ENCODE measurements around the gene PKDCC.

PKDCC gene

DNA sequence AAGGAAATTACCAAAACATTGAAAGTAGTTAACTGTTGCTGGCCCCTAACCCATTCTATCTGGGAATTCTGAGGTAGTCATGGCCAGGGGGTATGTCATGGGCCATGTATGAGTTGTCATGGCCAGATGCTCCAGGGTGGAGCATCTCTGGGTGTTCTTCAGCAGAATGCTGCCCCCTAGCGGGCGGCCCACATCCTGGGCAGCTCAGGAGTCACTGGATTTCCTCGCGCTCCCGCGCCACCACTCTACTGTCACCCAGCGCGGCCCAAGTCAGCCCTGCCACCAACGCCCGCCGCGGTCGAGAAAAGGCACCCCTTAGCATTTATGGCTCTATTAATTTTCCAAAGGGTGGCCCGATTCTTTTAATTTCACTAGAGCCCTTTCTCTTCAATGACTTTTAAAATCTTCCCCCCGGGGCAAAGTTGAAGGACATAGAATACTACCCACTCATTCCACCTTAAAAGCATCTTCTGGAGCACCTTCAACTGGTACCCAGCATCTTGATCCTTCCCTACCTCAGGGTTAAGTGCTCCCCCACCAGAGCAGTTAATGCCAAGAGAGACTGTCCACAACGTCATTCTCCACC lies 41.6 kb downstream of the PKDCC start:
- 0 out of 2 replicates have a peak, but pooled peaks cover 3% of the 10 kb centered on the region for H3K4me1 ChIP-seq (ENCODE audit: low read length)
- no peaks in the 10 kb centered on the region for H3K36me3 ChIP-seq (replicated peaks; ENCODE audit: low read depth, low read length)
- no peak overlapping the region for H3K27ac ChIP-seq (ENCODE audit: low read length)
- peak overlapping the region; percentile 32 for H3K4me3 ChIP-seq (ENCODE audit: low read length)
- H3K9me3 ChIP-seq (ENCODE audit: insufficient read depth, low read length) = no peaks in the 10 kb centered on the region
- H3K9ac ChIP-seq (ENCODE audit: low read length) = no peak overlapping the region
- H4K20me1 ChIP-seq (ENCODE audit: insufficient read depth, low read length) = no peaks in the 10 kb centered on the region
- peaks cover 46% of the 10 kb centered on the region for H3K27me3 ChIP-seq (ENCODE audit: low read depth, low read length)
- no peak overlapping the region for H2AFZ ChIP-seq (ENCODE audit: low read depth, low read length)
- peak overlapping the region; percentile 54 for H3K4me2 ChIP-seq (ENCODE audit: low read length)
- peak; percentile 78 for TF ChIP-seq CTCF (IDR thresholded peaks at IDR 0.05; ENCODE audit: low read depth, low read length)
- TF ChIP-seq EZH2phosphoT487 (IDR thresholded peaks at IDR 0.05; ENCODE audit: low read depth) = no peak
- no peaks in the 10 kb centered on the region for H3K79me2 ChIP-seq (ENCODE audit: low read length)

DNA sequence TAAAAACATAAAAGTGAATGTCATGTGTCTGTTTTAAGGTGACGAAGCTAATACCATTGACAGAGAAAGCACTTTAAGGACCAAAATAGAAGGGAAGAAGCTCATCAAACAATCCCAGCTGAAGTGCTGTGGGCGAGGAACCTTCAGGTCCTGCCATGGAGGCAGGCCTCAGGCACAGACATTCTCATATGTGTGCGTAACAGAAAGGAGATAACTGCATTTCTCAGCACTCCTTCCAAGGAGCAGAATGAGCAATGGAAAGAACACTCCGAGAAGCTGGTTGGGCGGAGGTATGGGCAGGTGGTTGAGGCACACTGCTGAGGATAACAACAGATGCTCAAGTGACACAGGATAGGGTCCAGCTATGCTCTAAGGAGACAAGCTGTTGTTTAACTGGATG lies 42.4 kb downstream of the PKDCC start:
- no peak for TF ChIP-seq CTCF (IDR thresholded peaks at IDR 0.05; ENCODE audit: low read depth, low read length)
- no peak for TF ChIP-seq EZH2phosphoT487 (IDR thresholded peaks at IDR 0.05; ENCODE audit: low read depth)
- 0 out of 2 replicates have a peak, but pooled peaks cover 3% of the 10 kb centered on the region for H3K4me1 ChIP-seq (ENCODE audit: low read length)
- H3K4me2 ChIP-seq (ENCODE audit: low read length) = no peak overlapping the region
- no peaks in the 10 kb centered on the region for H3K79me2 ChIP-seq (ENCODE audit: low read length)
- no peaks in the 10 kb centered on the region for H3K36me3 ChIP-seq (replicated peaks; ENCODE audit: low read depth, low read length)
- no peak overlapping the region for H2AFZ ChIP-seq (ENCODE audit: low read depth, low read length)
- no peak overlapping the region for H3K4me3 ChIP-seq (ENCODE audit: low read length)
- no peak overlapping the region for H3K27ac ChIP-seq (ENCODE audit: low read length)
- H3K9me3 ChIP-seq (ENCODE audit: insufficient read depth, low read length) = no peaks in the 10 kb centered on the region
- H3K9ac ChIP-seq (ENCODE audit: low read length) = no peak overlapping the region
- no peaks in the 10 kb centered on the region for H4K20me1 ChIP-seq (ENCODE audit: insufficient read depth, low read length)
- peaks cover 46% of the 10 kb centered on the region for H3K27me3 ChIP-seq (ENCODE audit: low read depth, low read length)

DNA sequence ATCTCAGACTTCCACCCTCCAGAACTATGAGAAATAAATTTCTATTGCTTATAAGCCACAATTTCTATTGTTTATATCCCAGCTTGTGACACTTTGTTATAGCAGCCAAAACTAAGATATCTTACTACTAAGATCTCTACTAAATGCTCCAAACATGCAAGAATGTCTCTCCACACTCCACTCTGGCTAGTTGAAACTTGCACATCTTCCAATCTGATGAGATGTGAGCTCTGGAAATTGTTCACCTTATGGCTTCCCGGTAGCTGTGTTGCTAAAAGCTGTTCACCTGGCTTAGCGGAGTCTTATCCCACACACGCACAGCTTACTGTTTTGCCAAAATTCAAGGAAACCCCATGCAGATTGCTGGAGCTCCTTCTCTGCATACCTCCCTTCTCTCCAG lies 43.9 kb downstream of the PKDCC start:
- Histone ChIP-seq H3K4me1 (ENCODE audit: low read length) (peaks cover 8% of the 10 kb centered on the region), H3K36me3 (replicated peaks; ENCODE audit: low read depth, low read length) (no peaks in the 10 kb centered on the region), H3K9me3 (ENCODE audit: insufficient read depth, low read length) (no peaks in the 10 kb centered on the region), H2AFZ (ENCODE audit: low read depth, low read length) (no peak overlapping the region), H3K79me2 (ENCODE audit: low read length) (no peaks in the 10 kb centered on the region), H3K4me2 (ENCODE audit: low read length) (no peak overlapping the region), H3K27me3 (ENCODE audit: low read depth, low read length) (peaks cover 46% of the 10 kb centered on the region), H3K9ac (ENCODE audit: low read length) (no peak overlapping the region), H3K27ac (ENCODE audit: low read length) (no peak overlapping the region), H3K4me3 (ENCODE audit: low read length) (no peak overlapping the region), H4K20me1 (ENCODE audit: insufficient read depth, low read length) (no peaks in the 10 kb centered on the region)
- no peak for TF ChIP-seq CTCF (IDR thresholded peaks at IDR 0.05; ENCODE audit: low read depth, low read length)
- TF ChIP-seq EZH2phosphoT487 (IDR thresholded peaks at IDR 0.05; ENCODE audit: low read depth) = no peak

DNA sequence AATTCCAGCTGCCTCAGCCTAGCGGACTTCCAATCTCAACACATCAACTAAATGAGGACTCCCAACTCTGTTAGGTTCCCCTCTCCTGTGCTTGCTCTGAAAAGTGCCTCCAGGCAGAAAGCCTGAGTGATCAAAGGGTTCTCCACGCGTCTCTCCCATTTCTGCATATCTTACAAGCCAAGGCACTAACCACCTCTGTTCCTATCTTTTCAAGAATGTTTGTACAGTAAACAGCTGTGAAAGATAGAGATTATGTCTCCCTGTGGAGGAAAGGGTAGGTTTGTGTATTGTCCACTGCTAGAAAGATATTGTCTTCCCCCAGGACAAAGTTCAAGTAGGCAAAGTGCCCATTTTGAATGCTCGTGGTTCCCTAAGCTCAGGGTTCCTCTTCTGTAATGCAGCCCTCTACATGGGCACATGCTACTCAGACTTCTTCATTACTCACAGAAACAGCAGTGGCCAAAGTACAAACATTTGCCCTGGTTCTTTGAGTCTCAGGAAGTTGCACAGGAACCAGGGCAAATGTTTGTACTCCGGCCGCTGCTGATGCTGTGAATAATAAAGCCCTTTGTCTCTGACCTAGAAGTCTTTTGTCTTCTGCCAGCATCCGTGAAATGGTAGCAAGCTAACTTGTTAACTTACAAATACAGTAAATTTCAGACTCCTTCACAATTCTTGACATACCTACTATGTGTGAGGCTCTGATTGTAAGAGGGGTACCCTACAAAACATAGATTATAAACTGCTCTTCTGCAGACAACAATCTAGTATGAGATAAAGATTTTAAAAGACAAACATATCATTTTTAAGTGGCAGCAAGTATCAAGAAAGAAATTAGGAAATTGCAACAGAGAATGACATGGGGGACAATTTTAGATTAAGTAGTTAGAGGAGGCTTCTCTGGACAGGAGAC lies 44.5 kb downstream of the PKDCC start:
- no peak overlapping the region for H3K4me3 ChIP-seq (ENCODE audit: low read length)
- H3K4me2 ChIP-seq (ENCODE audit: low read length) = no peak overlapping the region
- H4K20me1 ChIP-seq (ENCODE audit: insufficient read depth, low read length) = no peaks in the 10 kb centered on the region
- H2AFZ ChIP-seq (ENCODE audit: low read depth, low read length) = no peak overlapping the region
- H3K36me3 ChIP-seq (replicated peaks; ENCODE audit: low read depth, low read length) = no peaks in the 10 kb centered on the region
- peaks cover 42% of the 10 kb centered on the region for H3K27me3 ChIP-seq (ENCODE audit: low read depth, low read length)
- no peak overlapping the region for H3K27ac ChIP-seq (ENCODE audit: low read length)
- no peaks in the 10 kb centered on the region for H3K79me2 ChIP-seq (ENCODE audit: low read length)
- no peaks in the 10 kb centered on the region for H3K9me3 ChIP-seq (ENCODE audit: insufficient read depth, low read length)
- peaks cover 15% of the 10 kb centered on the region for H3K4me1 ChIP-seq (ENCODE audit: low read length)
- H3K9ac ChIP-seq (ENCODE audit: low read length) = no peak overlapping the region
- TF ChIP-seq CTCF (IDR thresholded peaks at IDR 0.05; ENCODE audit: low read depth, low read length) = no peak
- TF ChIP-seq EZH2phosphoT487 (IDR thresholded peaks at IDR 0.05; ENCODE audit: low read depth) = no peak
